ENCODE data around the gene GYPC.

GYPC gene

GRCh38 chr2:126672980-126673605 lies 17.1 kb downstream of the GYPC start:
- Histone ChIP-seq H3K9me3 (ENCODE audit: control insufficient read depth, low read length) (no peaks in the 10 kb centered on the region), H3K4me1 (peaks cover 6% of the 10 kb centered on the region), H3K4me2 (ENCODE audit: low read length) (no peak overlapping the region), H3K4me3 (ENCODE audit: low read depth, low read length) (no peak overlapping the region), H3K27me3 (ENCODE audit: control insufficient read depth, insufficient read depth, low read length) (no peaks in the 10 kb centered on the region), H3K9ac (no peak overlapping the region), H3K27ac (no peak overlapping the region), H3K79me2 (no peaks in the 10 kb centered on the region), H3K36me3 (ENCODE audit: control insufficient read depth, insufficient read depth, low read length) (no peaks in the 10 kb centered on the region), H2AFZ (peak overlapping the region; percentile 56)
- TF ChIP-seq CTCF (IDR thresholded peaks at IDR 0.05), result no peak

DNA sequence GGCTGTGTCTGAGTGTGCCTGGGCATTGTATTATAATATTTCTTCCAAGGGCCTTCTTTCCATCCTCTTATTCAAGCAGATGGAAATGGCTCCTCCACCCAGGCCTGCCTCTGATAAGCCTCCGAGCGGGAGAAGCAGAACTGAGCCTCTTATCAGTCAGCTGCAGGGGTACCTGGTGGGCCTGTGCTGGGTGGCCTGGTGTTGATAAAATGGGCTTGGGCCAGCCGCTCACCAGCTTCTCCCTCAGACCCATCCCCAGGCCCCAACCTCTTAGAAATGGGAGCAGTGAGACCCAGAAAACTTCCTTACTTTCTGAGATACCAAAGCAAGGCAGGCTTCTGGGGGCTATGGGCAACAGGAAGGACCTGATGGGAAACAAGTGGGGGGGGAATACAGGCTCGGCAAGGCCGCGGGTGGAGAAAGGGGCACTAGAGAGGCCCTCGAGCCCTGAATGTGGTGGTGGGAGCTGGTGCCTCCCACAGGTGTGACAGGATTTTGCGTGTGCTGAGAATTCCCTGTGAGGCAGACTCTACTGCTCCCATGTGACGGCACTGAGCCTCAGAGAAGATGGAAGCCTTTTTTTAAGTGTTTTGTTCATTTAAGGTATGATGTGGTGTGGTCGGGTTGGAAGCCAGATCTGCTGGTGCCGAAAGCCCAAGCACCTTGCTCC lies 18.3 kb downstream of the GYPC start:
- no peak overlapping the region for H3K4me2 ChIP-seq (ENCODE audit: low read length)
- H2AFZ ChIP-seq, result no peak overlapping the region
- no peaks in the 10 kb centered on the region for H3K9me3 ChIP-seq (ENCODE audit: control insufficient read depth, low read length)
- no peak for TF ChIP-seq CTCF (IDR thresholded peaks at IDR 0.05)
- no peaks in the 10 kb centered on the region for H3K79me2 ChIP-seq
- no peaks in the 10 kb centered on the region for H3K27me3 ChIP-seq (ENCODE audit: control insufficient read depth, insufficient read depth, low read length)
- H3K27ac ChIP-seq, result no peak overlapping the region
- H3K36me3 ChIP-seq (ENCODE audit: control insufficient read depth, insufficient read depth, low read length), result no peaks in the 10 kb centered on the region
- H3K4me3 ChIP-seq (ENCODE audit: low read depth, low read length), result no peak overlapping the region
- peaks cover 6% of the 10 kb centered on the region for H3K4me1 ChIP-seq
- no peak overlapping the region for H3K9ac ChIP-seq

DNA sequence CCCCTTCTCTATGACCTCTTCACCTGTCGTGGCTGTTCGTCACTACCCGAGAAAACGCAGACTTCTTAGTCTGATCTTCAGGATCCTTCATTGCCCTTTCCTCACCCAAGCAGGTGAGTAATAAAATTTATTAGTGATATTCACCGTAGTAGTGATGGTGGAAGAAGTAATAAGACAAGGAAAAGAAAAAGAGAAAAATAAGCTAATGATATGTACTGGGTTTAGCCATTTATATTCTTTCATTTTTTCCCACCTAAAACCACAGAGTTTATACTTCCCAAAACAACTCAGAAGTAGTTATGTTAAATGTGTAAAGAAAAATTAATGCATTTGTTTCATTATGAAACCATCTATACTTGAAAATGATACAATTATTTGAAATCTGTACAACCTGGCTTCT lies 19.7 kb downstream of the GYPC start:
- H3K9me3 ChIP-seq (ENCODE audit: control insufficient read depth, low read length), result no peaks in the 10 kb centered on the region
- H3K36me3 ChIP-seq (ENCODE audit: control insufficient read depth, insufficient read depth, low read length), result no peaks in the 10 kb centered on the region
- no peak overlapping the region for H3K4me2 ChIP-seq (ENCODE audit: low read length)
- H3K4me3 ChIP-seq (ENCODE audit: low read depth, low read length), result no peak overlapping the region
- peaks cover 6% of the 10 kb centered on the region for H3K4me1 ChIP-seq
- H2AFZ ChIP-seq, result no peak overlapping the region
- no peak for TF ChIP-seq CTCF (IDR thresholded peaks at IDR 0.05)
- H3K79me2 ChIP-seq, result no peaks in the 10 kb centered on the region
- H3K27ac ChIP-seq, result no peak overlapping the region
- H3K27me3 ChIP-seq (ENCODE audit: control insufficient read depth, insufficient read depth, low read length), result no peaks in the 10 kb centered on the region
- no peak overlapping the region for H3K9ac ChIP-seq

DNA sequence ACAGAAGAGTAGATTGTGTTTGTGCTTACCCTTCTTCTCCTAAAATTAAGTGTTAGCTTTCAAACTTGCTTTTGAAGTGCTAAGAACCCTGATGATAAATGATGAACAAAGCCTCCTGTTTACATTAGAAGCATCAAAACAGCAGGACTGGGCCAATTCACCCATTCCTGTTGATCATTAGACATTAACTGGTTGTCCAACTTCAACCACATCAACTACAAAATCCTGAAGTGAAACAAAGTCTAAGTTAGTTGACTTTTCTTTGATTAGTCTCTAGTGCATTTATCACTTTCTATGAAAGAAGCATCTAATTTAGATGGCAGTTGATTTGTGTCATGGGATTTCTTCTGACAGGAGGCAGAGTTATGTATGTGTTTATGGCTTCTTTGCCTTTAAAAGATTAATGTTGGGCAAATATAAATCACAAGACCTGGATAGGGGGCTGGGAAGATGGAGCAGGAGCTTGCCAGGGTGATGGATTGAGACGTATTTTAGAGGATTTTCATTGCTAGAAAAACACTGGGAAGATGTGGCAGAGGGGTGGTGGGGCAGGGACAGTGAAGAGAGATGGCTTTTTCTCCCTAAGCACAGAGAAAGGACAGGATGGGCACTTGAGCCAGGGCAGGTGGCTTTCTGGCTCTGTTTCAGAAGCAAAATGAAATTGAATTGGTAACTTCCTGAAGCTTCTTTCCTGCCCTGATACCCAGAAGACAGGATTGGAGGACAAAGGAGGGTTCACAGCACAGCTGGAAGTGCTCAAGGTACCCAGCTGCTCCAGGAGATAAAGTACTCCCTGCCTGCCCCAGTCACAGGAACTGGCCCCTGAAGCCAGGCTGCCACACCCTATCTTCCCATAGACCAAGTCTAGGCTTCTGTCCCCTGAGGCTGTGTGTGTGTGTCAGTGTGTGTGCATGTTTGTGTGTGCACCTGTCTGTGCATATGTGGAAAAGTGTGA lies 20.5 kb downstream of the GYPC start:
- no peak overlapping the region for H3K4me3 ChIP-seq (ENCODE audit: low read depth, low read length)
- no peak overlapping the region for H3K4me2 ChIP-seq (ENCODE audit: low read length)
- H2AFZ ChIP-seq, result no peak overlapping the region
- no peaks in the 10 kb centered on the region for H3K9me3 ChIP-seq (ENCODE audit: control insufficient read depth, low read length)
- H3K9ac ChIP-seq, result no peak overlapping the region
- TF ChIP-seq CTCF (IDR thresholded peaks at IDR 0.05), result no peak
- H3K27ac ChIP-seq, result no peak overlapping the region
- peaks cover 6% of the 10 kb centered on the region for H3K4me1 ChIP-seq
- H3K79me2 ChIP-seq, result no peaks in the 10 kb centered on the region
- H3K27me3 ChIP-seq (ENCODE audit: control insufficient read depth, insufficient read depth, low read length), result no peaks in the 10 kb centered on the region
- H3K36me3 ChIP-seq (ENCODE audit: control insufficient read depth, insufficient read depth, low read length), result no peaks in the 10 kb centered on the region

Data from parathyroid adenoma (tissue), 2 donors.